Measurements from ENCODE around the gene MTTP. TPM values are rescaled to one million over a fixed set of nuclear protein-coding genes. Genes with fewer than 3 reads are reported as not detected.

MTTP gene
- total RNA-seq, 1 experiment from 2014 or later: not detected

- intact Hi-C loops (cut with micrococcal nuclease; ENCODE audit: unreplicated experiment): no loop called here
- Histone ChIP-seq H3K27ac (no peak overlapping the region), H3K9me2 (ENCODE audit: insufficient read depth) (no peaks in the 10 kb centered on the region), H4K20me1 (ENCODE audit: insufficient read depth) (no peaks in the 10 kb centered on the region), H3K4me3 (no peak overlapping the region), H3K4me1 (replicated peaks; ENCODE audit: insufficient read depth) (peaks cover 21% of the 10 kb centered on the region), H3K4me2 (no peak overlapping the region), H3K27me3 (ENCODE audit: insufficient read depth, low read depth) (no peaks in the 10 kb centered on the region), H3K36me3 (ENCODE audit: low read depth) (no peaks in the 10 kb centered on the region), H3F3A (ENCODE audit: insufficient read depth, low read depth) (peaks cover 11% of the 10 kb centered on the region; the same call in 1 of the 2 replicates), H3K9me3 (ENCODE audit: insufficient read depth, low read depth) (no peaks in the 10 kb centered on the region), H2AFZ (no peak overlapping the region), H3K79me2 (ENCODE audit: low read depth) (no peaks in the 10 kb centered on the region)
- BruUV-seq (replicated peaks): no TSS peak
- TF ChIP-seq CTCF (conservative IDR thresholded peaks at IDR 0.05): no peak
- TF ChIP-seq EZH2 (IDR thresholded peaks at IDR 0.05; ENCODE audit: low read depth): no peak
- POLR2A ChIA-PET (ENCODE audit: unreplicated experiment): no interaction called here
- CTCF ChIA-PET: no interaction called here
- DNase-seq: no peak
These were observed 77.3 kb downstream of the MTTP start for GRCh38 chr4:99651811-99652485.

GRCh38 chr4:99652596-99653436, 78.2 kb downstream of the MTTP start:
- peaks cover 11% of the 10 kb centered on the region; the same call in 1 of the 2 replicates for H3F3A ChIP-seq (ENCODE audit: insufficient read depth, low read depth)
- BruUV-seq (replicated peaks): no TSS peak
- POLR2A ChIA-PET (ENCODE audit: unreplicated experiment): no interaction called here
- H4K20me1 ChIP-seq (ENCODE audit: insufficient read depth): no peaks in the 10 kb centered on the region
- intact Hi-C loops (cut with micrococcal nuclease; ENCODE audit: unreplicated experiment): no loop called here
- DNase-seq: no peak
- H3K9me3 ChIP-seq (ENCODE audit: insufficient read depth, low read depth): no peaks in the 10 kb centered on the region
- H3K4me3 ChIP-seq: no peak overlapping the region
- H3K4me2 ChIP-seq: no peak overlapping the region
- H3K4me1 ChIP-seq (replicated peaks; ENCODE audit: insufficient read depth): peaks cover 29% of the 10 kb centered on the region
- no peaks in the 10 kb centered on the region for H3K79me2 ChIP-seq (ENCODE audit: low read depth)
- H3K36me3 ChIP-seq (ENCODE audit: low read depth): no peaks in the 10 kb centered on the region
- H3K27me3 ChIP-seq (ENCODE audit: insufficient read depth, low read depth): no peaks in the 10 kb centered on the region
- CTCF ChIA-PET: no interaction called here
- TF ChIP-seq CTCF (conservative IDR thresholded peaks at IDR 0.05) (no peak), EZH2 (IDR thresholded peaks at IDR 0.05; ENCODE audit: low read depth) (no peak)
- H2AFZ ChIP-seq: no peak overlapping the region
- no peak overlapping the region for H3K27ac ChIP-seq
- no peaks in the 10 kb centered on the region for H3K9me2 ChIP-seq (ENCODE audit: insufficient read depth)

- no peak for DNase-seq
- Histone ChIP-seq H3K36me3 (ENCODE audit: low read depth) (no peaks in the 10 kb centered on the region), H3K9me2 (ENCODE audit: insufficient read depth) (no peaks in the 10 kb centered on the region), H3F3A (ENCODE audit: insufficient read depth, low read depth) (peaks cover 16% of the 10 kb centered on the region), H3K27ac (no peak overlapping the region), H3K9me3 (ENCODE audit: insufficient read depth, low read depth) (peaks cover 1% of the 10 kb centered on the region; the same call in 1 of the 2 replicates), H3K4me1 (replicated peaks; ENCODE audit: insufficient read depth) (peaks cover 40% of the 10 kb centered on the region), H2AFZ (no peak overlapping the region), H4K20me1 (ENCODE audit: insufficient read depth) (no peaks in the 10 kb centered on the region), H3K4me3 (no peak overlapping the region), H3K27me3 (ENCODE audit: insufficient read depth, low read depth) (no peaks in the 10 kb centered on the region), H3K4me2 (no peak overlapping the region), H3K79me2 (ENCODE audit: low read depth) (no peaks in the 10 kb centered on the region)
- POLR2A ChIA-PET (ENCODE audit: unreplicated experiment): no interaction called here
- no TSS peak for BruUV-seq (replicated peaks)
- CTCF ChIA-PET: no interaction called here
- intact Hi-C loops (cut with micrococcal nuclease; ENCODE audit: unreplicated experiment): loop anchor here (2.0 kb wide), 1 partner anchor 91 kb away; no protein-coding TSS in a partner anchor
- TF ChIP-seq EZH2 (IDR thresholded peaks at IDR 0.05; ENCODE audit: low read depth) (no peak), CTCF (conservative IDR thresholded peaks at IDR 0.05) (no peak)
These were observed 79.3 kb downstream of the MTTP start for GRCh38 chr4:99653916-99654315.

Data from PC-9 (cell line).